ENCODE data around the gene DEDD2. TPM values are rescaled to one million over a fixed set of nuclear protein-coding genes. Genes with fewer than 3 reads are reported as not detected.
"Not testable (repeated sequence)": the region's sequence is repeated elsewhere in the genome, so short reads cannot be mapped to it uniquely, and the experiment has no call there.

DEDD2 gene
- 100 to 1,000 TPM in 1 of 3 donors, 10 to 100 TPM in 2; 83.2 to 110 (median 83.7) TPM for total RNA-seq
- 66.0 TPM for total RNA-seq (2013)

- no peaks in the 10 kb centered on the region for H3K27me3 Mint-ChIP-seq (ENCODE audit: low read depth in 2 of 2)
- TF ChIP-seq CTCF (IDR thresholded peaks at IDR 0.05) = no peak
- intact Hi-C loops (cut with micrococcal nuclease) = loop anchor here (1.0 to 2.0 kb wide), 4 partner anchors 16 to 63 kb away; no protein-coding TSS in a partner anchor
- Histone ChIP-seq H3K27ac (ENCODE audit: low read length) (peak within 1 kb of the TSS; percentile 92), H3K9me3 (ENCODE audit: control insufficient read depth, insufficient read depth, low read length) (no peaks in the 10 kb centered on the region), H3K4me1 (ENCODE audit: control insufficient read depth, insufficient read depth, low read length) (peaks cover 65% of the 10 kb centered on the region), H3K27me3 (ENCODE audit: control insufficient read depth, insufficient read depth, low read length) (no peaks in the 10 kb centered on the region), H3K36me3 (ENCODE audit: control insufficient read depth, insufficient read depth, low read length) (peaks cover 29% of the 10 kb centered on the region), H3K4me3 (ENCODE audit: low read length) (peak within 1 kb of the TSS; percentile 77)
- DNase-seq (peak; percentile 100), ATAC-seq (peak; percentile 69 to 92 (median 79))
- H3K36me3 Mint-ChIP-seq = no peaks in the 10 kb centered on the region
- peak within 1 kb of the TSS; percentile 98 to 100 for H3K27ac Mint-ChIP-seq
- WGBS (ENCODE audit: insufficient coverage) = 18% methylated on average over 57 of the region's 57 CpGs
- no peaks in the 10 kb centered on the region for H3K9me3 Mint-ChIP-seq
- peaks cover 69 to 72% of the 10 kb centered on the region in 2 donors for H3K4me1 Mint-ChIP-seq
- peak within 1 kb of the TSS; percentile 84 for H3K4me3 Mint-ChIP-seq
Measured at GRCh38 chr19:42217520-42218437, at the start of gene DEDD2. DEDD2 (minus strand) TSS chr19:42217677; CDS start chr19:42217007, 670 bp downstream.

GRCh38 chr19:42266928-42267603 is 49.6 kb upstream of the DEDD2 start:
- H3K9me3 ChIP-seq (ENCODE audit: control insufficient read depth, insufficient read depth, low read length); H3K36me3 Mint-ChIP-seq; H3K27me3 ChIP-seq (ENCODE audit: control insufficient read depth, insufficient read depth, low read length); H3K27me3 Mint-ChIP-seq (ENCODE audit: low read depth in 2 of 2); intact Hi-C loops (cut with micrococcal nuclease); H3K4me1 Mint-ChIP-seq; DNase-seq; ATAC-seq; H3K4me3 Mint-ChIP-seq; H3K4me3 ChIP-seq (ENCODE audit: low read length); H3K9me3 Mint-ChIP-seq; H3K36me3 ChIP-seq (ENCODE audit: control insufficient read depth, insufficient read depth, low read length); H3K27ac Mint-ChIP-seq: not testable (repeated sequence)
- H3K4me1 ChIP-seq (ENCODE audit: control insufficient read depth, insufficient read depth, low read length) = peaks cover 32% of the 10 kb centered on the region
- peak overlapping the region; percentile 98 for H3K27ac ChIP-seq (ENCODE audit: low read length)
- WGBS (ENCODE audit: insufficient coverage) = 93% methylated on average over 10 of the region's 25 CpGs

- DNase-seq; intact Hi-C loops (cut with micrococcal nuclease); ATAC-seq; H3K27ac ChIP-seq (ENCODE audit: low read length); H3K36me3 Mint-ChIP-seq; H3K9me3 Mint-ChIP-seq; H3K27me3 Mint-ChIP-seq (ENCODE audit: low read depth in 2 of 2); H3K4me3 Mint-ChIP-seq; H3K4me1 Mint-ChIP-seq; H3K36me3 ChIP-seq (ENCODE audit: control insufficient read depth, insufficient read depth, low read length); H3K27me3 ChIP-seq (ENCODE audit: control insufficient read depth, insufficient read depth, low read length); H3K9me3 ChIP-seq (ENCODE audit: control insufficient read depth, insufficient read depth, low read length); H3K27ac Mint-ChIP-seq; H3K4me3 ChIP-seq (ENCODE audit: low read length): not testable (repeated sequence)
- WGBS (ENCODE audit: insufficient coverage) = 86% methylated on average over 2 of the region's 4 CpGs
- H3K4me1 ChIP-seq (ENCODE audit: control insufficient read depth, insufficient read depth, low read length) = peaks cover 24% of the 10 kb centered on the region
Measured at GRCh38 chr19:42266105-42266504, 48.6 kb upstream of the DEDD2 start.

- Mint-ChIP-seq H3K4me1 (no peaks in the 10 kb centered on the region), H3K27me3 (ENCODE audit: low read depth in 2 of 2) (peaks cover 0 to 4% of the 10 kb centered on the region in 2 donors), H3K36me3 (no peaks in the 10 kb centered on the region), H3K4me3 (no peak overlapping the region), H3K27ac (no peak overlapping the region), H3K9me3 (no peaks in the 10 kb centered on the region)
- WGBS (ENCODE audit: insufficient coverage) = 78% methylated on average over 2 of the region's 3 CpGs
- H3K36me3 ChIP-seq (ENCODE audit: control insufficient read depth, insufficient read depth, low read length) = no peaks in the 10 kb centered on the region
- no peak overlapping the region for H3K27ac ChIP-seq (ENCODE audit: low read length)
- no peaks in the 10 kb centered on the region for H3K4me1 ChIP-seq (ENCODE audit: control insufficient read depth, insufficient read depth, low read length)
- DNase-seq = no peak
- H3K9me3 ChIP-seq (ENCODE audit: control insufficient read depth, insufficient read depth, low read length) = no peaks in the 10 kb centered on the region
- ATAC-seq = no peak
- no peak for TF ChIP-seq CTCF (IDR thresholded peaks at IDR 0.05)
- H3K4me3 ChIP-seq (ENCODE audit: low read length) = no peak overlapping the region
- H3K27me3 ChIP-seq (ENCODE audit: control insufficient read depth, insufficient read depth, low read length) = no peaks in the 10 kb centered on the region
- intact Hi-C loops (cut with micrococcal nuclease) = no loop called here
Measured at GRCh38 chr19:42261763-42262162, 44.3 kb upstream of the DEDD2 start.

- not testable (repeated sequence) for H3K9me3 Mint-ChIP-seq
- H3K4me3 Mint-ChIP-seq = peak overlapping the region; percentile 35
Measured at GRCh38 chr19:42257842-42258241, 40.4 kb upstream of the DEDD2 start.

More at GRCh38 chr19:42257842-42258241, 40.4 kb upstream of the DEDD2 start:
- 96% methylated on average over 3 of the region's 3 CpGs for WGBS (ENCODE audit: insufficient coverage)
- H3K27me3 Mint-ChIP-seq (ENCODE audit: low read depth in 2 of 2); ATAC-seq; H3K27ac ChIP-seq (ENCODE audit: low read length); intact Hi-C loops (cut with micrococcal nuclease); H3K36me3 ChIP-seq (ENCODE audit: control insufficient read depth, insufficient read depth, low read length); H3K9me3 ChIP-seq (ENCODE audit: control insufficient read depth, insufficient read depth, low read length); H3K4me3 ChIP-seq (ENCODE audit: low read length); H3K36me3 Mint-ChIP-seq; H3K27ac Mint-ChIP-seq; H3K27me3 ChIP-seq (ENCODE audit: control insufficient read depth, insufficient read depth, low read length); DNase-seq: not testable (repeated sequence)
- peaks cover 18% of the 10 kb centered on the region for H3K4me1 ChIP-seq (ENCODE audit: control insufficient read depth, insufficient read depth, low read length)
- peaks cover 7 to 18% of the 10 kb centered on the region in 2 donors for H3K4me1 Mint-ChIP-seq

Measured in natural killer cell (primary cell).